SKM-1 (cell line): ENCODE results near the gene KCNC2.

Experiments used
- DNase-seq: peaks from one replicate; lab custom pipeline; 2025; ENCODE audit not compliant: unreplicated experiment; lab: John Stamatoyannopoulos, UW

The KCNC2 gene

DNA sequence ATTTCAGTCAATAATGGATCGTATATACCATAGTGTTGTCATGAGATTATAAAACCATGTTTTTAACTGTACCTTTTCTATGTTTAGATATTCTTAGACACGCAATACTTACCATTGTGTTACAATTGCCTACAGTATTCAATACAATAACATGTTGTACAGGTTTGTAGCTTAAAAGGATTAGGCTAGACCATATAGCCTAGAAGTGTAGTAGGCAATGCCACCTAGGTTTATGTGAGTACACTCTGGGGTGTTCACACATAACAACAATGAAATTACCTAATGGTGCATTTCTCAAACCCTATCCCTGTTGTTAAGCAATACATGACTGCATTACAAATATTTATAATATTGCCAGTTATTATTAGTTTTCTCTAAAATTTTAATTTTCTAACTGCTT is 144.2 kb downstream of the KCNC2 start:
- DNase-seq: no peak

GRCh38 chr12:75062691-75063090 is 146.9 kb downstream of the KCNC2 start:
- no peak for DNase-seq

DNA sequence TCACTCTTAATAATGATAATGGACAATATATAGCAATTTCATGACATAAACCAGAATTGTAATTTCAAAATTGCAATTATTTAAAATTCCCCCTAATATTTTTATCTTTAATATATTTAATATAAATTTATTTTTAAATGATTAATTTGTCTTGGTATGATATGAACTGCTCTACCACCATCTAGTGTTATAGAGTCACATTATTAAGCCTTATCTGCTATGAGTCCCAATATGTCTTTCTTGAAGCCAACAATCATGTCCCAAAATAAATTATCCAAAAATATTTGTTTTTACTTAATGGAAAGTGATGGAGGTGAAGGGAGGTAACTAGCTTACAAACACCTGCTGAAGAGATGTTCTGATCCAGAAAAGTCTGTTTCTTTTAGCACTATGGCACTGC is 151.4 kb downstream of the KCNC2 start:
- no peak for DNase-seq

DNA sequence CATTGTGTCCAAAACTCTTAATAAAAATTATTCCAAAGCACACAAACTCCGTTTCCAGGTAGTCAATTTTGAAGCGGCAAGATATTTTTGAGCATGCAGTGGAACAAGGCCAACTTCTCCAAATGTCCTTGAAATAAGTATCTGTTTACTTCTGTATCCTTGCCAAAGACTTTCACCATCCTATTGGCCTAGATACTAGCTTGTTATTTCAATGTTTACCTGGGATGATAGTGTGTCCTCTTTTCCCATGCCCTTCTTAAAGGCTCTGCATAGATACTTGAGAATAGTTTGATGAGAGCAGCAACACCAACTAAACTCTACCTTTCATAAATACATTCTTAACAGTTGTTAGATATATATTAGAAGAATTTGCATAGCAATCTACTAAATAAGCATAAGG is 160.9 kb downstream of the KCNC2 start:
- no peak for DNase-seq

- no peak for DNase-seq
Observed at GRCh38 chr12:75047885-75048525, 161.6 kb downstream of the KCNC2 start.

GRCh38 chr12:75042125-75042524 is 167.5 kb downstream of the KCNC2 start:
- no peak for DNase-seq

DNA sequence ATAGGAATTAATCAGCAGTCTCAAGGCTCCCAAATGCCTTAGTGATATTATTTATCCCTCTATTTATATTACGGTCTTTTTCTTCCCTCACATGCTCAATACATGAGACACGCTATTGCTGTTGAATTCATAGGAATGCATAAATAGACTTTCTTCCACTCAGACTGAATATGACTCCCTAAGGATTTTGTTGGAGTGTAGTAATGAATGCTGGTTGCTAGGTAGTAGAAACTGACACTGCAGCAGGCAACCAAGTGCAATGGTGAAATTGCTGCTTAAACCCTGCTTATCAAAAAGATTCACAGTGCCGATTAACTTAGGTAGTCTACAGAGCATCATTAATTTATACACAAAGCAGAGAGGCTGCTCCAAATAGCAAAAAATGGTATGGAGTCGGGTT is 168.2 kb downstream of the KCNC2 start:
- no peak for DNase-seq

- DNase-seq: no peak
Observed at GRCh38 chr12:75020068-75020557, 189.5 kb downstream of the KCNC2 start.

GRCh38 chr12:75011120-75011519 is 198.5 kb downstream of the KCNC2 start:
- DNase-seq: no peak

GRCh38 chr12:75007133-75007532 is 202.5 kb downstream of the KCNC2 start:
- DNase-seq: no peak

GRCh38 chr12:75000120-75000519 is 209.5 kb downstream of the KCNC2 start:
- no peak for DNase-seq

GRCh38 chr12:74999474-74999873 is 210.2 kb downstream of the KCNC2 start:
- no peak for DNase-seq
